ENCODE measurements around the gene KDM4B.

KDM4B gene

DNA sequence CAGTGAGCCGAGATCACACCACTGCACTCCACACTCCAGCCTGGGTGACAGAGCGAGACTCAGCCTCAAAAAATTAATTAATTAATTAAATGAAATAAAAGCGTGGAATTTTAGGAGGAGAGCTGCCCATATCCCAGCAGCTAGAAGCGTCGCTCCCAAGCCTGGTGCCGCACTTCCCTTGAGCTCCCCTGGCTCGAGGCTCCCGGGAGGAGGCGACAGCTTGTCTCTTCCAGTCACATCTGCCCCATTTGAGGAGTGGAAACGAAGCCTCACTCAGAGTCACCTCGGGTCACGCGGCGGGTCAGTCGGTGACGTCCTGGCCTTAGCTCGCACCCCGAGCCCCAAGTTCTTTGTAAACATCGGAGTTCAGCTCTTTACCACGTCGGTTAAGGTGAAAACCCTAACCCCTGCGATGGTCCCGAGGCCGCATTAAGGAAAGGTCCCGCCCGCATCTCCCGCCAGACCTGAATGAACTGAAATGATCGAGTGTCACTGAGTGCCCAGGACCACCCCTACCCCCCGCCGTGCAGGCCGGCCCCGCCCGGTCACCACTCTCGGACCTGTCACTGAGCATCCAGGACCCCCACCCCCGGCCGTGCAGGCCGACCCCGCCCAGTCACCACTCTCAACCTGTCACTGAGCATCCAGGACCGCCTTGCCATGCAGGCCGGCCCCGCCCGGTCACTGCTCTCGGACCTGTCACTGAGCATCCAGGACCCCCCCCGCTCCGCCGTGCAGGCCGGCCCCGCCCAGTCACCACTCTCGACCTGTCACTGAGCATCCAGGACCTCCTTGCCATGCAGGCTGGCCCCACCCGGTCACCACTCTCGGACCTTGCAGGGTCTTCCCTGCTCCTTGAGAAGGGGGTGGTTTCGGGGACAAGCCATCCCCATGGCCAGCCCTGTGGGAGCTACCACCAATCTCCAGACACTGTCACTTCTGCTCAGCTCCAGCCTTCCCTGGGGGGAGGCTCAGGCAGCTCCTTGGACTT lies 176.9 kb downstream of the KDM4B start:
- H3K4me1 ChIP-seq (ENCODE audit: control insufficient read depth, low read length) = peaks cover 18% of the 10 kb centered on the region
- no peaks in the 10 kb centered on the region for H3K27me3 ChIP-seq (ENCODE audit: control insufficient read depth, low read length)
- no peaks in the 10 kb centered on the region for H3K9me3 ChIP-seq (ENCODE audit: control insufficient read depth, insufficient read depth, low read length)
- TF ChIP-seq EZH2phosphoT487 (IDR thresholded peaks at IDR 0.05; ENCODE audit: borderline replicate concordance, low read length) (no peak), CTCF (IDR thresholded peaks at IDR 0.05; ENCODE audit: low read depth, low read length, poor library complexity, severe bottlenecking) (no peak)
- no peak overlapping the region for H3K27ac ChIP-seq (ENCODE audit: low read depth, low read length)
- H3K4me2 ChIP-seq (ENCODE audit: low read length) = no peak overlapping the region
- no peaks in the 10 kb centered on the region for H3K9me2 ChIP-seq (replicated peaks; ENCODE audit: control insufficient read depth, low read length)
- H3K36me3 ChIP-seq (ENCODE audit: control insufficient read depth, low read length) = peaks cover 34% of the 10 kb centered on the region
- no peaks in the 10 kb centered on the region for H4K20me1 ChIP-seq (ENCODE audit: control insufficient read depth, insufficient read depth, low read depth, low read length)
- H3K4me3 ChIP-seq (ENCODE audit: low read length) = no peak overlapping the region
- no peaks in the 10 kb centered on the region for H3F3A ChIP-seq (ENCODE audit: control insufficient read depth, insufficient read depth)
- no peaks in the 10 kb centered on the region for H3K79me2 ChIP-seq (ENCODE audit: control insufficient read depth, low read length)

GRCh38 chr19:5147074-5147977 lies 178.4 kb downstream of the KDM4B start:
- Histone ChIP-seq H3K4me2 (ENCODE audit: low read length) (no peak overlapping the region), H3K9me2 (replicated peaks; ENCODE audit: control insufficient read depth, low read length) (no peaks in the 10 kb centered on the region), H4K20me1 (ENCODE audit: control insufficient read depth, insufficient read depth, low read depth, low read length) (no peaks in the 10 kb centered on the region), H3K4me1 (ENCODE audit: control insufficient read depth, low read length) (peaks cover 14% of the 10 kb centered on the region), H3K4me3 (ENCODE audit: low read length) (no peak overlapping the region), H3F3A (ENCODE audit: control insufficient read depth, insufficient read depth) (no peaks in the 10 kb centered on the region), H3K79me2 (ENCODE audit: control insufficient read depth, low read length) (no peaks in the 10 kb centered on the region), H3K27ac (ENCODE audit: low read depth, low read length) (no peak overlapping the region), H3K9me3 (ENCODE audit: control insufficient read depth, insufficient read depth, low read length) (no peaks in the 10 kb centered on the region), H3K36me3 (ENCODE audit: control insufficient read depth, low read length) (peaks cover 19% of the 10 kb centered on the region; the same call in 1 of the 2 replicates), H3K27me3 (ENCODE audit: control insufficient read depth, low read length) (no peaks in the 10 kb centered on the region)
- TF ChIP-seq CTCF (IDR thresholded peaks at IDR 0.05; ENCODE audit: low read depth, low read length, poor library complexity, severe bottlenecking) (no peak), EZH2phosphoT487 (IDR thresholded peaks at IDR 0.05; ENCODE audit: borderline replicate concordance, low read length) (no peak)

DNA sequence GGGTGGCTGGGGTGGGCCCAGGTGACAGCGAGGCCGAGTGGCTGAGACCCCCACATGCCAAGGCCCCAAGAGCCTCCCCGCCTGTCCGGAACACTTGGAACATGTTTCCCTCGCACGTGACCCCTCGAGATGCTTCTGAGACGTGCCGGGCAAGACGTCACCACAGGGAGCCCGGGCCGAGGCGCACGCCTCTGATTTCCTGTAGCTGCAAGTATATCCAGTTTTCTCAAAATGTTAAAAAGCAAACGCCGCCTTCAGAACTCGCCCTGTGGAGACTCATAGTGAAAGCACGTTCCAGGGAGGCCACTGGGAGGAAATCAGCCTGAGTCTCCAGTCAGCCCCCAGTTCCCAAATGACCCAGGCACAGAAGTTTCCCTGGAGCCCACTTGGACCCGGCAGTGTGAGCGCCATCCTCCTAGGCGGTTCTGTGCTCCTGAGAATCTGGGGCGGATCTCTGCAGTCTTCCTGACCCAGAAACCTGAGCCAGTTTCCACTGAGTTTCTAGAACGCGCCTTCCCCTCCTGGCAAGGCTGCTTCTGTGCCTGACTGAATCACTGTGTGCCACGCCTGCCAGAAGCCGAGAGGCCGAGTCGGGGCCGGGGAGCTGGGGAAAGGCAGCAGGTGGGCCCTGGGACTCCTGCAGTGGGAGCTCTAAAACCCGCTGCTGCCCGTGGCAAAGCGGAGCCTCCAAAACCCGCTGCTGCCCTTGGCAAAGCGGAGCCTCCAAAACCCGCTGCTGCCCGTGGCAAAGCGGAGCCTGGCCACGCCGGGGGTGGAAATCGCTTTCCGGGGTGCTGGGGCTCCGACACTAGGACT lies 179.3 kb downstream of the KDM4B start:
- Histone ChIP-seq H3K9me3 (ENCODE audit: control insufficient read depth, insufficient read depth, low read length) (no peaks in the 10 kb centered on the region), H3K4me2 (ENCODE audit: low read length) (no peak overlapping the region), H4K20me1 (ENCODE audit: control insufficient read depth, insufficient read depth, low read depth, low read length) (no peaks in the 10 kb centered on the region; the same call in 1 of the 2 replicates), H3K4me3 (ENCODE audit: low read length) (no peak overlapping the region), H3K36me3 (ENCODE audit: control insufficient read depth, low read length) (peaks cover 18% of the 10 kb centered on the region; the same call in 1 of the 2 replicates), H3K79me2 (ENCODE audit: control insufficient read depth, low read length) (no peaks in the 10 kb centered on the region), H3K27me3 (ENCODE audit: control insufficient read depth, low read length) (no peaks in the 10 kb centered on the region), H3K9me2 (replicated peaks; ENCODE audit: control insufficient read depth, low read length) (no peaks in the 10 kb centered on the region), H3F3A (ENCODE audit: control insufficient read depth, insufficient read depth) (no peaks in the 10 kb centered on the region), H3K4me1 (ENCODE audit: control insufficient read depth, low read length) (peaks cover 6% of the 10 kb centered on the region), H3K27ac (ENCODE audit: low read depth, low read length) (no peak overlapping the region)
- TF ChIP-seq CTCF (IDR thresholded peaks at IDR 0.05; ENCODE audit: low read depth, low read length, poor library complexity, severe bottlenecking) (no peak), EZH2phosphoT487 (IDR thresholded peaks at IDR 0.05; ENCODE audit: borderline replicate concordance, low read length) (no peak)
